ENCODE results near the gene TIE1.
"Not testable (repeated sequence)": the region's sequence is repeated elsewhere in the genome, so short reads cannot be mapped to it uniquely, and the experiment has no call there.

TIE1 gene

DNA sequence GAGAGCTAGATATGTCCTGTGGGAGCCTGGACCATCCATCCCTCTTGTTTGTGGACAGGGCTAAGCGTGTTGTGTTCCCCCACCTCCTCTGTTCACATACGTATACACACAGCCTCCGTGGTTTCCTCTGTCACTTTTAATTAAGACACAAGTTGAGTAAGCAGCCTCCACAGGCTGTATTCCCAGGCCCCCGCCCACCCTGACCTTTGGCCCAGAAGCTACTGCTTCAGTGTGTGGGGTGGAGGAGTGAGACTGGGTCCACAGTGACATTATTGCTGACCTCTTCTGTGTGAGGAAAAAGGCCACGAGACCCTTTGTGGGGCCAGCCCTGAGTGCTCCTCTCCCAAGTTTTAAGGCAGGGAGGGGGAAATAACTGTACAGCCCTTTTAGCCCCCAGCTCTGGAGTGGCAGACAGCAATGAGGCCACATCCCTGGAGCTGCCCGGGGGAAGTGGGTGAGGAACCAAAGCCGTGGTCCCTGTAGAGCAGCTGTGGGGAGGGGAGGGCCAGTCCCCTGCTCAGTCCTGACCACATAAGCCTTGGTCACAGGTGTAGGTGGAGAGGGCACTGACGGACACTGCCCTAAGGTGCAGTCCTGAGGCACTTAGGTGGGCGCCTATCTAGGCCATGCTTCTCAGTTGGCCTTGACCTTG, 62.6 kb downstream of the TIE1 start:
- no peak for DNase-seq

DNA sequence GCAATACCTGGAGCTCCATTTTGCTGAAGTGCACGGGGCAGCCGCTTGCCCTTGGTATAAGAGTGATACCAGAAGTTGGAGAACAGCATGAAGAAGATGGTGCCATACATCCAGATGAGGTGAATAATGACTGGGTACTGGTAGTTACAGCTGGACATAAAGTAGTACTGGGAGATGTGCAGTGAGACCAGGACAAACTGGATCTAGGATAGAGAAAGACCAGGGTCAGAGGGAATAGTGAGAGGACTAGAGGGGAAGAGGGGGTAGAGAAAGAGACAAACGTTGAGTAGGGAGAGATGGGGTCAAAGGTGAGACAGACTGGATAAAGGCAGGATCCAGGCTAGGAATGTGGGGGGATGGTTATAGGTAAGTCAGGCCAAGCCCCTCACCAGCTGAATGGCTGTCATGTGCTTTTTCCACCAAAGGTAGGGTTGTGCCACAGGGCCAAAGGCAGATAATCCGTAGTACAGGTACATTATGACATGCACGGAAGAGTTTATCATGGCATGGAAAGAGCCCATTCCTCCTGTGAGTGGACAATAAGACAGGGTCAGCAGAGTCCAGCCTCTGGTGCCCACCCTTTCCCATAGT, 63.2 kb downstream of the TIE1 start:
- DNase-seq = no peak

- DNase-seq = no peak
These were observed 64.9 kb downstream of the TIE1 start for GRCh38 chr1:43365678-43366077.

DNA sequence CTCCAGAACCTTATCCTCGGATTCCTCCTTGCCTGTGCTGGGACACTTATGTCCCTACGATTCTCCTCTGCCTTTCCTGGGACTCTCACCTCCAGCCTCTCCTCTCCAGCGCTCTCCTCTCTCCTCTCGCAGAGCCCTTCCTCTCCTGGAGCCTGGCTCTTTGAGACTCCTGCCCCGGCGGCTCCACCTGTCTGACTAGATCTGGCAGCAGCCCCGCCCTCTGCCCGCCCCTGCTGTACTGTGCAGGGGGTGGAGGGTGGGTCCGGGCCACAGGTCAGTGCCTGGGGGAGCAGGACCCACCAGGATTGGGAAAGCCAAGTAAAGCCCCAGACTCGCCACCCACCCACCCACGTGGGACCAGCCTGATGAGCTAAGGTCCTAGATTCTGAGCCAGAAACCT, 65.4 kb downstream of the TIE1 start:
- no peak for DNase-seq

- DNase-seq = no peak
These were observed 65.8 kb downstream of the TIE1 start for GRCh38 chr1:43366601-43367025.

GRCh38 chr1:43367026-43367903, 66.5 kb downstream of the TIE1 start:
- DNase-seq = peak in 2 of 14 donors; percentile 44 to 45

GRCh38 chr1:43367904-43368645, 67.3 kb downstream of the TIE1 start, which contains the start of gene ELOVL1:
Gene ELOVL1 (minus strand): TSS chr1:43368011. CDS start chr1:43365609, 2,402 bp downstream.
- DNase-seq = peak; percentile 42 to 96 (median 86)

GRCh38 chr1:43368646-43369020, 67.9 kb downstream of the TIE1 start:
- DNase-seq = peak in 2 of 14 donors; percentile 38 to 41

DNA sequence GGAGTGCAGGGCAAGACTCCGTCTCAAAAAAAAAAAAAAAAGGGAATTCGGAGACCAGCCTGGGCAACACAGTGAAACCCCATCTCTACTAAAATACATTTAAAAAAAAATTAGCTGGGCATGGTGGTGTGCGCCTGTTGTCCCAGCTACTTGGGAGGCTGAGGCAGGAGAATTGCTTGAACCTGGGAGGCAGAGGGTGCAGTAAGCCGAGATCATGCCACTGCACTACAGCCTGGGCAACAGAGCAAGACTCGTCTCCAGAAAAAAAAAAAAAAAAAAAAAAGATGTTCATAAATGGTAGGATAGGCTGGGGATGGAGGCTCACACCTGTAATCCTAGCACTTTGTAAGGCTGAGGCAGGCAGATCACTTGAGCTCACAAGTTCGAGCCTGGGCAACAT, 69.0 kb downstream of the TIE1 start:
- DNase-seq = not testable (repeated sequence)

GRCh38 chr1:43370564-43370963, 69.8 kb downstream of the TIE1 start:
- DNase-seq = no peak

DNA sequence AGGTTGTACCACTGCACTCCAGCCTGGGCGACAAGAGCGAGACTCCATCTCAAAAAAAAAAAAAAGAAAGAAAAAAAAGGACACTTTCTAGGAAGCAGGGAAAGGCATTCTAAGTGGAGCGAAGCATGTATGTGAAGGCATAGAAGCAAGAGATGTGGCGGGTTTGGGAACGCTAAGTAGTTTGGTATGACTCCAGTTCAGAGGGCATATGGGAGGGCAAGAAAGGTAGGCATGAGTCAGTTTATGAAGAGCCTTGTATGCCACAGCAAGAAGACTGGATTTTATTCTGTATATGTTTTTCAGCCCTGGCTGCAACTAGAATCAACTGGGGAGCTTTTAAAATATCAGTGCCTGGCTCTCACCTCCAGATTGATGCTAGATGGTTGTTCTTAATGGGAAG, 71.4 kb downstream of the TIE1 start:
- DNase-seq = no peak
